HG02678 (cell line): ENCODE measurements around the gene YEATS2.

Source experiments
- ATAC-seq: cut with Tn5 transposase; IDR thresholded peaks from one replicate; pipeline ENCODE4 v1.9.1; 2021; ENCODE audit warnings: mild to moderate bottlenecking, moderate library complexity; ENCODE audit not compliant: unreplicated experiment

YEATS2 gene

GRCh38 chr3:183810643-183811594 lies 113.3 kb downstream of the YEATS2 start:
- no peak for ATAC-seq

DNA sequence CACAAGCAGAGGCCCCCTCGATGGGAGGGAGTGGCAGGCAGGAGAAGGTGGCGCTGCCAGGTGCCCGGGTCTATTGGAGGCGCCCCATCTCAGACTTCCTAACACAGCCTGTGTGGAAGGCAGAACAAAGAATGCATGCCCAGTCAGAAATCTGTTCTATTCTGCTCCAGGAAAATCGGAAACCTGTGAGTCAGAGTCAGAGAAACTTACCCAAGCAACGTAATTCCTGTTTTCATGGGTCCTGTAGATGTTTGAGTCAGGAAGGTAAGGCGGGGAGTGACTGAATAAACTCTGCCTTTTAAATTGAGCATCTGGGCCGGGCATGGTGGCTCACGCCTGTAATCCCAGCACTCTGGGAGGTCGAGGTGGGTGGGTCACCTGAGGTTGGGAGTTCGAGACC lies 114.0 kb downstream of the YEATS2 start:
- ATAC-seq, result no peak

GRCh38 chr3:183812761-183813445 lies 115.3 kb downstream of the YEATS2 start:
- ATAC-seq, result no peak

GRCh38 chr3:183814240-183814639 lies 116.6 kb downstream of the YEATS2 start:
- ATAC-seq, result no peak

GRCh38 chr3:183815563-183815940 lies 118.0 kb downstream of the YEATS2 start:
- ATAC-seq, result peak; percentile 67

DNA sequence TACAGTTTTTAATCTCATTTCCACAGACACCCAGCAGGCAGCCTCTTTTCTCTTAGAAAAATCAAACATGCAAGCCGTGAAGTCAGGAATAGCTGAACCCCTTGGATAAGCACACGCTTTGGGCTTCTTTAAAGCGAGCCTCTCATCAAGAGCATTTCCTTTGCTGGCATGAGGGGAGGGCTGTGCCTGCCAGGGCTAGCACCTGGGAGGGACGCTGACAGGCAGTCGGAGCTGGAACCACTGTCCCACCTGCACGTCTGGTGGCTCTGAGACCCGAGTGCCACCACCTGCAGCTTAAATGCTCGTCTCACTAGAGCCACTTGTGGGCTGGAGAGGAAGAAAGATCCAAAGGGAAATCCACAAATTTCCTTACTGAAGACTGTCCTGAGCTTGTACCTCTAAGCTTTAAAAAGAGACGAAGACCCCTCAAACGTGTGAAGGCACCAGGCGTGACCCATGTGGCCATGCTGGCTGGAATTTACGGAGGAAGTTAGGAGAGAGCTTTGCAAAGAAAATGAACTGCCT lies 118.4 kb downstream of the YEATS2 start:
- ATAC-seq, result peak; percentile 39

GRCh38 chr3:183816681-183817510 lies 119.3 kb downstream of the YEATS2 start:
- ATAC-seq, result no peak

DNA sequence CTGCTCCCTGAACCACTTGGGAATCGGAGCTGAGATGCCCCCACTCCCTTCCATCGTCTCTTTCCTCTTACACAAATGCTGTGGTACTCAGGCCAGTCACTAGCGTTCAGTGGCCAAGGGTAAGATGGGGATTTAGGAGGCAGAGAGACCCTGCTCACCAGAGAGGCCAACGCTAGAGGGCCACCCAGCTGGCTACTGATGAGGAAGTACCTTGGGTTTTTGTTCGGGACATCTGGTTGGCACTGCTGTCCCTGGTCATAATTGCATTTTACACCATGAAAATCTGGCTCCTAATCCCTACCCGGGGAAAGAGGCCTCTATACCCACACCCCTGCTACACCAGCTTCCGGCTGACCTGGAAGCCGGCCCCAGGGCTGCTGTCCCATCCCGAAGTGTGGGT lies 120.0 kb downstream of the YEATS2 start:
- no peak for ATAC-seq

DNA sequence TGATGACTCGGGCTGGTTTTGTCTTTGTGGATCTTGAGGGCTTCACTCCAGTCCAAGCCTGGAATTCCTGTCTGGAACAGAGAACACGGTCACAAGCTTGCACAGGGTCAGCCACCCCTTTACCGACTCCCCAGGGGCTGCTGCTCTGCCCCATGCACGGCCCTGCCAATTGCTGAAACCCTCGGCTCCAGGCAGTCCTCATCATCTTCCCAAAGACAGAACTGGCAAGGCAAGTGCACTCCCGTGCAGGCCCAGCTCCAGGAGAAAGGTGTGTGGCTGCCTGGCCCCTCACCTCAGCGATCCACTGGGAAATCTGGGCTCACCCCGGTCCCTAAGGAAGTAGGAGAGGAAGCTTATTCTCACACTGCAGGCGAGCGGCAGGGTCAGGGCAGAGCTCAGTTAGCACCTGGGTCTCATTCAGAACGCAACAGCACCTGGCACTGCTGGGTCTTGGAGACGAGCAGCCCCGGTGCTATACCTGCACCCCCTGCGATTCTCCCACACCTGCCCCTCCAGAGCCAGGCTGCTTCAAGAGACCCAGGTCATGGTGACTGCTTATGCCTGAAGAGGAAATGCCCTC lies 120.5 kb downstream of the YEATS2 start:
- ATAC-seq, result no peak

GRCh38 chr3:183818706-183819624 lies 121.4 kb downstream of the YEATS2 start:
- no peak for ATAC-seq

DNA sequence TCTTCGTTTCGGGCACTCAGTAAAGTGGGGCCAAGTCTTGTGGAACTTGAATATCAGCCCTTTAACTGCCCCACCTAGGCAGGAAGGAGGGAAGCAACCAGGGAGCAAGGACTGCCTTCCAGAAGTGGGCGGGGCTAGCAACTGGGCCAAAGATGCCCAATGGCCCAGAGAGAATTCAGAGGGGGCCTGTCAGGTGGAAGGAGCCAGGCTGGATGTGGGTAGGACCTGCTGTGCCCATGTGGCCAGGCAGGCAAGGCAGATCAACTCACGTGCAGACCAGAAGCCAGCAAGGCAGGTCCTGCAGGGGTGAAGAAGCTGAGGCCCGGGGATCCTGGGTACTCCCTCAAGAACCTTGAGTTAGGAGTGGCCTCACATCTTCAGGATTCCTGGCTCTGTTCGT lies 122.2 kb downstream of the YEATS2 start:
- ATAC-seq, result no peak

GRCh38 chr3:183822631-183823030 lies 125.0 kb downstream of the YEATS2 start:
- ATAC-seq, result no peak

DNA sequence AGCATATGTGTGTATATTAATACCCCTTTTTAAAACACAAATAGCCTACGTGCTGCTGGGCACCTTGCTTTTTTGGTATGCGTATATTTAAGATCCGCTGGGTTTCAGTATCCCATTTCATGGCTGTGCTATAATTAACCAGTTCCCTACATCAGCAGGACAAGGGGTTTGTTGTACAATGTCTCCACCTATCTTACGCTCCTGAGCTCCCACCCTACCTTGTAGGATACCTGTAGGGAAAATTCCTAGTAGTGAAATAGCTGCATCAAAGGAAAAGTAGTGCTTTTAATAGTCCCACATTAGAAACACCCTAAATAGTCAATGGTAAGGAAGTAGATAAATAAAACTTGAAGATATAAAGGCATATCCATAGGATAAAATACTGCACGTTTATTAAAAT lies 126.4 kb downstream of the YEATS2 start:
- no peak for ATAC-seq

DNA sequence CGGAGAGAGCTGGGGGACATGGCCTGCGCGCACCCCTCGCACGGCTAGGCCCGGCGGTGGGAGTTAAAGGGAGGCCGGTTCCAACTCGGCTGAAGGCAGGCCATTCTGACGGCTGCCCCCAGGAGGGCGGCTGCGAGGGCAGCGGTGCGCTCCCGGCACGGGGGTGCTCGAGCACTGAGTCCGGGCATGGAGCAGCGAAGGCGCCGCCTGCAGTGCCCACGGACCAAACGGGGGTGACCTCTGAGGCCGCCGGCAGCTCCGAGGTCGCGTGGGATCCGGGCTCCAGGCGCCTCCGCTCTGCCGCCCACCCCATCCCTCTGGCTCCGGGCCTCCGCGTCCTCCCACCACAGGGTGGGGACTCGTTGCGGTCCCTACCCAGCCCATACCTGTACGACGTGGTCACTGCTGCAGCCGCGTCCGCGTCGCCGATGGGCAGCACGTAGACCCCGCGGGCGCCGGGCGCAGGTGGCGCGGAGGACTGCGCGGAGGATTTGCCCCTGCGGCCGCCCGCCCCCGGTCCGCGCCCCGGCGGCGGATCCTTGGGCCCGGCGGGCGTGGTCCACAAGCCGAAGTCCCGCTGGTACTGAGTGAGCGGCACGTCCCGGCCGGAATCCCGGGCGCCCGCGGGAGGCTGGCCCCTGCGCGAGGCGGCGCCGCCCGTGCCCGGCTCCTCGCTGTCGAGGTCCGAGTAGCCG lies 127.3 kb downstream of the YEATS2 start:
- peak; percentile 31 for ATAC-seq

DNA sequence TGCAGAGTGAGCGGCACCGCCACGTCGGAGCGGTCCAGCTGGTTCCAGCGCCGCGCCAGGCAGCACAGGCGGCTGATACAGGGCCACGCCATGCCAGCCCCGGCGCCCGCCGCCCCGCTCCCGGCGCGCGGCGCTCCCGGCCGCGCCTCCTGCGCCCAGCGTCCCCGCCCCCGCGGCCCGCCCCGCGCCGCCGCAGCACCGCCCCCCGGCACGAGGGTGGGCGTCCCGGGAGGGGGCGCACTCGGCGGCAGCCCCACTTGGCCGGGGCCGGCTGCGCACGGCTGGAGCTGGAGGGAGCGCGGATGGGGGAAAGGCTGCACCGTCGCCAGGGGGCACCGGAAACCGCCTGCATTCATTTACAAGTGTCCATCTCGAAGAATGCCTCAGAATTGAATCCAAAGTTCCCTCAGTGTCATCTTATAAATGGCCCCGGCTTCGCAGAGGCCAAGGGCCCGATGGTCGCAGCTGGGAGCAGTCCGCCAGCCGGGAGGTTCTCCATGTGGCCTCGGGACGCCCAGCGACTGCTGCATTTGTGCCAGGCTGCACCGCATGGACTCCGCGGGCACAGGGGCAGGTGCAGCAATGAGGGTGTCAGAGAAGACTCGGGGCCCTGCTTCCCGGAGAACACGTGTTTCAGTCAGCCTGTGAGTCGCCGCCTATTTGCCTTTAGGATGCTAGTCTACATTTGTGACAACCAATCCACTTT lies 128.0 kb downstream of the YEATS2 start, which contains the start of gene MAP6D1:
Gene MAP6D1, minus strand, starts transcription at position 122 of the 706 bp plus-strand sequence. Its CDS starts 30 bp downstream, at position 92.
- peak; percentile 57 for ATAC-seq

- no peak for ATAC-seq
These were observed 129.1 kb downstream of the YEATS2 start for GRCh38 chr3:183826448-183827250.

GRCh38 chr3:183827809-183828537 lies 130.4 kb downstream of the YEATS2 start:
- ATAC-seq, result no peak
